HG03175 (cell line): ENCODE results near the gene CDH12.
"Not testable (repeated sequence)": the region's sequence is repeated elsewhere in the genome, so short reads cannot be mapped to it uniquely, and the experiment has no call there.

Experiments used
- ATAC-seq: cut with Tn5 transposase; IDR thresholded peaks from one replicate; pipeline ENCODE4 v1.9.1; 2021; ENCODE audit warnings: mild to moderate bottlenecking, moderate library complexity; ENCODE audit not compliant: unreplicated experiment

CDH12 gene

GRCh38 chr5:22169226-22169625 lies 683.9 kb downstream of the CDH12 start:
- not testable (repeated sequence) for ATAC-seq

- not testable (repeated sequence) for ATAC-seq
Measured at GRCh38 chr5:22168704-22169103, 684.4 kb downstream of the CDH12 start.

GRCh38 chr5:22165931-22166330 lies 687.2 kb downstream of the CDH12 start:
- not testable (repeated sequence) for ATAC-seq

- ATAC-seq = not testable (repeated sequence)
Measured at GRCh38 chr5:22164910-22165748, 688.0 kb downstream of the CDH12 start.

GRCh38 chr5:22156953-22157352 lies 696.2 kb downstream of the CDH12 start:
- ATAC-seq = not testable (repeated sequence)

- not testable (repeated sequence) for ATAC-seq
Measured at GRCh38 chr5:22154779-22155178, 698.4 kb downstream of the CDH12 start.

GRCh38 chr5:22151801-22152200 lies 701.3 kb downstream of the CDH12 start:
- not testable (repeated sequence) for ATAC-seq

GRCh38 chr5:22140418-22140817 lies 712.7 kb downstream of the CDH12 start:
- ATAC-seq = not testable (repeated sequence)

GRCh38 chr5:22139662-22140300 lies 713.4 kb downstream of the CDH12 start:
- ATAC-seq = not testable (repeated sequence)

- ATAC-seq = no peak
Measured at GRCh38 chr5:22111320-22111719, 741.8 kb downstream of the CDH12 start.

- ATAC-seq = no peak
Measured at GRCh38 chr5:22109315-22109714, 743.8 kb downstream of the CDH12 start.

- no peak for ATAC-seq
Measured at GRCh38 chr5:22108545-22108944, 744.6 kb downstream of the CDH12 start.

GRCh38 chr5:22102823-22103359 lies 750.3 kb downstream of the CDH12 start:
- ATAC-seq = no peak

- ATAC-seq = no peak
Measured at GRCh38 chr5:22088517-22088916, 764.6 kb downstream of the CDH12 start.

GRCh38 chr5:22079566-22079965 lies 773.6 kb downstream of the CDH12 start:
- ATAC-seq = no peak

GRCh38 chr5:22079002-22079401 lies 774.1 kb downstream of the CDH12 start:
- no peak for ATAC-seq

- ATAC-seq = no peak
Measured at GRCh38 chr5:22076586-22076985, 776.6 kb downstream of the CDH12 start.

- ATAC-seq = no peak
Measured at GRCh38 chr5:22070186-22070728, 782.9 kb downstream of the CDH12 start.

GRCh38 chr5:22063717-22064116 lies 789.4 kb downstream of the CDH12 start:
- no peak for ATAC-seq

- no peak for ATAC-seq
Measured at GRCh38 chr5:22058620-22059019, 794.5 kb downstream of the CDH12 start.

GRCh38 chr5:22057012-22057411 lies 796.1 kb downstream of the CDH12 start:
- no peak for ATAC-seq

- ATAC-seq = no peak
Measured at GRCh38 chr5:22056601-22057000, 796.5 kb downstream of the CDH12 start.
